Activated CD4-positive, CD25-positive, alpha-beta regulatory T cell treated with anti-CD3 and anti-CD28 coated beads, Interleukin-2, amount 50 U/mL, for 72 hours (primary cell): ENCODE measurements around the gene CDKN2B.

Experiments used
- DNase-seq: peaks from one replicate; pipeline ENCODE4 v3.0.0; 2021

Gene CDKN2B

DNA sequence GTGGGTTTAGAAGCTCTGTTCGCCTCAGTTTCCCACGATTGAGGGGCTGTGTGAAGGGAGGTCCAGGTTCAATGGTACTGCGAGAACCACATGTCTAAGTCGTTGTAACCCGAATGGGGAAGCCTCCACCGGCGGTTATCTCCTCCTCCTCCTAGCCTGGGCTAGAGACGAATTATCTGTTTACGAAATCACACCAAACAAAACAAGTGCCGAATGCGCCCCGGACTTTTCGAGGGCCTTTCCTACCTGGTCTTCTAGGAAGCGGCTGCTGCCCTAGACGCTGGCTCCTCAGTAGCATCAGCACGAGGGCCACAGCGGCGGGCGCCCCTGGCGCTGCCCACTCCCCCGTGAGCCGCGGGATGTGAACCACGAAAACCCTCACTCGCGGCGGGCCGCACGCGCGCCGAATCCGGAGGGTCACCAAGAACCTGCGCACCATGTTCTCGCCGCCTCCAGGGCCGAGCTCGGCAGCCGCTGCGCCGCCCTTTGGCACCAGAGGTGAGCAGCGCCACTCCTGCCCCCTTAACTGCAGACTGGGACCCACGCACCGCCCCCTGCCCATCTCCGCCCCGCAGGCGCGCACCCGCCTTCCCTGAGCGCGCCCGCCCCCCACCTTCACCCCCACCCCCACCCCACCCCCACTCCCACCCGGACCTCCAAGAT is 15.1 kb downstream of the CDKN2B start, which contains the start of gene CDKN2A:
Gene CDKN2A, minus strand, starts transcription at position 500 of the 663 bp plus-strand sequence.
- peak; percentile 58 for DNase-seq

DNA sequence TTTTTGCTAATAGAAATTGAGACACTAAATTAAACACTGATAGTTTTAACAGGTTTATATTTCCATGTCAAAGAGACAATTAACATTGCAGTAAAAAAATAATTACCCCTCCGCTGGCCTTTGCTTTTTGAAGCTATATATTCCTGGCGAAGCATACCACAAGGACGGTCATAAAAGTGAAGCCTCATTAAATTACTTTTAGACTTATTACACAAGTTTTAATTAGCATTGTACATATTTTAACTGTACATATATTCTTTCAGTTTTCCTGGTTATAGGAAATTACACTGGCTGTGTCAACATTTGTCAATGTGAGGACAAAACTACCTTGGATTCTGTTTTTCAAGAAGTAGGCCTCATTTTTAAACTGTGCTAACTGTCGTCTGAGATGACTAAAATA is 16.1 kb downstream of the CDKN2B start:
- DNase-seq = no peak

DNA sequence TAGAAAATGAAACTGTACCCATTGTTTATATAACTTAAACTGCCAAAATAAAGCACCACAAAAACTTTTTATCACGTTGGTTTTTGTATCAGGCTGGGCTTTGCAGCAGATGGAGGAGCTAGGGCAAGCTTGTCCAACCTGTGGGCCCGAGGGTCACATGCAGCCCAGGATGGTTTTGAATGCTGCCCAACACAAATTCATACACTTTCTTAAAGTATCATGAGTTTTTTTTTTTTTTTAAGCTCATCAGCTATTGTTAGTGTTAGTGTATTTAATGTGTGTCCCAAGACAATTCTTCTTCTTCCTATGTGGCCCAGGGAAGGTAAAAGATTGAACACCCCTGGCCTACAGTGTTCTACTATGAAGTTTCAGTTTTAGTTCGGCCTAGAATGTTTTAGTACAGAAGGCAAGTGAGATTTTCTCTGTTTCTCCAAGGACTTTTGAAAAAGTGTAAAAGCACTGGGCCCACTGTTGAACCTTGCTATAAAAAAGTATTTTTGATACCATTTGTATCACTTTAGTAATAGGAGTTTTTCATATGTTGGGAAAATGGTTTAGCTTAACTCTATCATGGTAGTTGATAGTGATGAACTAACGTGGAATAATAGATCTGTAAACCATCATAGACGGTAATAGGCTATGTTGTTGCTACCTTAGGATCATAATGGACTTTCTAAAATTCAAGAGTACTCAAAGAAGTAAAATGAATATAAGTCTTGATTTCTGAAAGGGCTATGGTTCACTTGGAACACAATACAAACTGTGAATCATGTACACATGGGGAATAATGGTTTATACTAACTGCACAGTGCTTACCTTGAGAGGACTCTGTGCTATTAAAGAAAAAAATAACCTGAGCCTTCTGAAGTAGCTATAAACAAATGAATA is 17.8 kb downstream of the CDKN2B start:
- DNase-seq = no peak

DNA sequence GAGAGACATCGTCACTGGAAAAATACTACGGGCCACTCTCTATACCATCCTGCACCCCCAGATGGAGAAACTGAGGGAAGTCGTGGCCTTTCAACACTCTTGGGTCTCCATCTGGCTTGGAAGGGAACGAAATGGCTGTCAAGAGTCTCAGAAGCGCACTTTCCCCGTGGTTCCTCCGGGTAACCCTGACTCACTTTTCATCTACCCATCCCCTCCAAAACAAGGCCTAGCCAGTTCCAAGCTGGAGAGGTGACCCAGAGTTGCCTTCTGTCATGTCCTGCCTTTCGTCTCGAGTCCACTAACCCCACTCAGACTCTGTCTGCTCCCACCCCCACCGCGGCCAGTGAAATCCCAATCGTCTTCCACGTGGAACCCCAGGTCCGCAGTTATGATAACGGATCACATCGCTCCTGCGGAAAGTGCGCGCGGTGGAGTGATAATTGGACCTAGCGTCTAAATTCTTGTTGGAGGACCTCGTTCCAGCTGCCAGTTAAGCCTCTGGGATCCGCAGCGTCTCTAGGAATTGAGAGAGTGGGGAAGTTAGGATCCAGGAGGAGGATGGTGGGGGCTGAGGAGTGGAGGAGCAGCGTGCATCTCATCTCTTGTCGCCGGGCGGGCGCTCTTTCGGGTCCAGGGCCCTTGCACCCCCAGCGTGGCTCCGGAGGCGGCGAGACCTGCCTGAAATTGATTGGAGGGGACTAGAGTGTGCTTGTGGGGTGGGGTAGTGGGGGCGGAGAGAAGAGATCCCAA is 19.5 kb downstream of the CDKN2B start:
- no peak for DNase-seq

DNA sequence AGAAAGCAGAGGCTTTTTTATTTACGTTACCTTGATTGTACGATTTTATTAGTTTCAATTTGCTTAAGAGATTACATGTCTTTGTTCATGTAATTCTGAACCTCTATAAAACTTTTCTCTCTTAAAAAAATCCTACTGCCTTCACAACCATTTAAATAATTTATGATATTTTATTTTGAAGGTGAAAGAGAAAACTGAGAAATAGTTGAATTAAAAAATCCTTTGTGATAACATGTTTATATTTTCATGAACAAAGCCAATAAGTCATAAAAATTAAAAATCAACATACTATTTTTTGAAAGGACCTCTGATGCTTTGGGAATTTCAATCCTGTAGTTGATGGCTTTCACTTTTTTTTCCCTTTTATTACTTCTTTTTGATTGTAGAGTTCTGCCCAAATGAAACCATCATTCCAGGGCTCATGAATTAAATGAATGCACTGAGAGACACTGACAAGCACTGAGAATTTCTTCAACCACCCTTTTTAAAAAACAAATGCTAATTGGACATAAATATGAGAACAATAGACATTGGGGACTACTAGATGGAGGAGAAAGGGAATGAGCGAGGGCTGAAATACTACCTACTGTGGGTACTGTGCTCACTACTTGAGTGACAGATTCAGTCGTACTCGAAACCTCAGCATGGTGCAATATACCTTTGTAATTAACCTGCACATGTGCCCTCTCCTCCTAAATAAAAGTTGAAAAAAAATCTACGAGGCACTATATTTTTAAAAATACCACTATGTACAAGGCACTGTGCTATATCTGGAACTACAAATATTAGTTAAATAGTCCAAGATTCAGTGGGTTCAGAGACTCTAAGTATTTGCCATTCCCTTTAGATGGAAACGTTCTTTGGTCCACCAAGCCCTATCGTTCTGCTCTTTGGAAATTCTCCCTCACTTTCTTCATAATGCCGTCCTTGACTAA is 20.8 kb downstream of the CDKN2B start:
- DNase-seq = no peak

DNA sequence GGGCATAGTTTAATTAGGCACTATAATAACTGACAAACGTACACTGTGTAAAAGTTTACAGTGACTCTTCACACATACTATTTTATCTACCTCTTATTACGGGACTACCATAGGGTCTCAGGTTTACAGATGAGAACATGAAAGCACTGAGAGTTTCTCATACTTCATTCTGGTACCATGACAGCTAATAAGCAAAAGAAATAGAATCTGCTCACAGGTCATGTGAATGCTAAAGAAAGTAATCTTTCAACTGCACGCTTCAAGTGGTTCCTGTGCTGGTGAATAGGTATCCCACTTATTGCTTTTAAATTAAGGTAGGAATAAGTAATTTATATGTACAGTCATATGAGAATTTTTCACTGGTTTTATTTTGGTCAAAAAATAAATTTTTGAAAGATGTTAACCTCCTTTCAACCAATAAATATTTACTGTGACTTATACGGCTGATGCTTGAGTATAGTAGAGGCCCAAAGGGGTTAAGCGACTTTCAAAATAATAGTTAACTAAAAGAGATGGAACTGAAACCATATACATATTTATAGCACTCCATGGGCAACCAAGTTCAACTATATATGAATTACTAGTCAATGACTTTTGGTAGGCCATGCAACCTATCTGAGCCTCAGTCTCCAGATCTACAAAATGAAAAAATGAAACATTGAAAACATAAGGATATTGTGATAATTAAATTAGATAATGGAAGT is 23.0 kb downstream of the CDKN2B start:
- no peak for DNase-seq

DNA sequence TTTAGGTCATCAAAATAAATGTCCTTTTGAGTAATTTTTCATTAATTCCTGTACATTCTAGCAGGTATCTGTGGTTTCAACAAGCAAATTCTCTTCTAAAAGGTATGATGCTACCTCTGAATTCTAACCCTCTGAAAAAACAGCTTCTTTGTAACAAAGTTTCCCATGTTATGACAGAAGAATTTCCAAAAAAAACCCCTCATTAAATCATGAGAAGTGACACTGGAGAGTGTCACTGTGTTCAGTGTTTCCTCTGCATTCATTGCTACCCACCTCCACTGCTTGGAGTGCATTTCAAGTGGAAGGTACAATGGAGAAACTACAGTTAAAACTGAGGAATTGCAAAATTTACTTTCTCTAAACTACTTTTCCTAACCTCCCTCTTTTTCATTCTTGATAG is 25.0 kb downstream of the CDKN2B start:
- no peak for DNase-seq

DNA sequence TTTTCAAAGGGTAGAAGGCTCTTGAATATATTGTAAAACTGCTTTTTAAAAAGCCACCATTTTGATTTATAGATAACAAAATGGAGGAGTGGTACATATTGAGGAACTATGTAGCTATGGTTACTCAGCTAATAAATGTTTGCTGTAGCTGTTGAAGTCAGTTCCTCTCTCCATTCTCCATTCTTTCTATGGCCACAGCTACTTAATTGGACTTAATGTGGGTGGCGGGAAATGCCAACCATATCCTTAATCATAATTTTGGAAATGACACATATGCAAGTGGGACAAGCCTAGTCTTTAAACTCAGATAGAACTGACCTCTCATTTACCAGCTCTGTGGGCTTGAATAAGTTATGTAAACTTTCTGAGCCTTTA is 25.6 kb downstream of the CDKN2B start:
- DNase-seq = no peak

DNA sequence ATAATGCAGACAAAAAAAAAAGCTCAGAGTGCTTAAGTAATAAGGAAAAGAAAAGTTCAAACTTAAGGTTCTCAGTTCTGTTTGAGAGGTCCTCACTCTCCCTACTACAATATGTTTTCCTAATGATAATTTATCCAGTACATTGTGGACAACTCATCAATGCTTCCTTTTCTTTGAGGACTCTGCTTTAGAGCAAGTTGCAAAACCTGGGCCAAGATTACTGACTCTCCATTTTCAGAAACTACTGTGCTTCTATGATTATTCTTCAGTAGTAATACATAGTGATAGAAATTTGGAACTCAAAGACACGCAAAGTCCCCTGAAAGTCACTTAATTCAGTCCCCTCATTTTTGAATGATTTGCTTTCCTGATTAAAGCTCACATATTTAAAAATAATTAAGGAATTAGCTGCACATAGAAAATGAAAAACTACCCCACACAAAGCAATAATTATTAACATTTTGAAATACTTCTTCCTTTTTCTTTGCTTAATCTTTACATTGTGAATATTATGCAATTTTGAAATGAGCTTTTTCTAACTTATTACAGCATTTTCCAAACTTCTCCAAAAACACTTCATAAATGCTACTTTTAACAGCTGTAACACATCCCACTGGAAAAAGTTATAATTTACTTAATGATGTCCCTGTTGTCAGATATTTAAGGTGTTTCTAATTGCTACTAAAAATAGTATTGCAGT is 26.1 kb downstream of the CDKN2B start:
- DNase-seq = no peak

DNA sequence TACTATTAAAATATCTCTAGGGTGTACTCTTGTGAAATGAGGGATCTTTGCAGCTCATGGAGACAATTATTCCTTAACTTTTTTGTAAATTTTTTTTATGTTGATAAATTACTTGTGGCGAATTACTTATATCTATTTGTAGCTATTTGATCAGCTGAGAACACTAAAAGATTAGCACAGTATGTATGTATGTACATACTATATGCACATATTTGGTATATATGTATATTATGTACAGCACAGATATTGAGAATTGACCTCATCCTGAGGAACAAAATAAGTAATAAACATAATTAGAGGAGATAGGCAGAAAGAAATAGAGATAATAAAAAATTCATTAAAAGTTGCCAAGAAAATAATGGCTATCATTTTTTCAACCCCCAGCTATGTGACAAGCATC is 26.7 kb downstream of the CDKN2B start:
- DNase-seq = no peak

DNA sequence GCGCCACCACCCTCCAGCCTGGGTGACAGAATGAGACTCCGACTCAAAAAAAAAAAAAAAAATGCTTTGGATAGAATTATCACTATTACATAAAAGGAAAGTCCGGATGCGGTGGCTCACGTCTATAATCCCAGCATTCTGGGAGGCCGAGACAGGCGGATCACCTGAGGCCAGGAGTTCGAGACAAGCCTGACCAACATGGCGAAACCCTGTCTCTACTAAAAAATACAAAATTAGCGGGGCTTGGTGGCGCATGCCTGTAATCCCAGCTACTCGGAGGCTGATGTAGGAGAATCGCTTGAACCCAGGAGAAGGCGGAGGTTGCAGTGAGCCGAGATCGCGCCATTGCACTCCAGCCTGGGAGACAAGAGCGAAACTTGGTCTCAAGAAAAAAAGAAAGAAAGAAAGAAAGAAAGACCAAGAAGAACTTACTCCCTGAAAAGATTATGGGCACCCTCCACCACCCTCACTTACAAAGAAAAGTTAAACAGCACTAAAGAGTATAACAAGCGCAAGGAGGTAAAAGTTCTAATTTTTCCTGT is 32.7 kb downstream of the CDKN2B start:
- no peak for DNase-seq

DNA sequence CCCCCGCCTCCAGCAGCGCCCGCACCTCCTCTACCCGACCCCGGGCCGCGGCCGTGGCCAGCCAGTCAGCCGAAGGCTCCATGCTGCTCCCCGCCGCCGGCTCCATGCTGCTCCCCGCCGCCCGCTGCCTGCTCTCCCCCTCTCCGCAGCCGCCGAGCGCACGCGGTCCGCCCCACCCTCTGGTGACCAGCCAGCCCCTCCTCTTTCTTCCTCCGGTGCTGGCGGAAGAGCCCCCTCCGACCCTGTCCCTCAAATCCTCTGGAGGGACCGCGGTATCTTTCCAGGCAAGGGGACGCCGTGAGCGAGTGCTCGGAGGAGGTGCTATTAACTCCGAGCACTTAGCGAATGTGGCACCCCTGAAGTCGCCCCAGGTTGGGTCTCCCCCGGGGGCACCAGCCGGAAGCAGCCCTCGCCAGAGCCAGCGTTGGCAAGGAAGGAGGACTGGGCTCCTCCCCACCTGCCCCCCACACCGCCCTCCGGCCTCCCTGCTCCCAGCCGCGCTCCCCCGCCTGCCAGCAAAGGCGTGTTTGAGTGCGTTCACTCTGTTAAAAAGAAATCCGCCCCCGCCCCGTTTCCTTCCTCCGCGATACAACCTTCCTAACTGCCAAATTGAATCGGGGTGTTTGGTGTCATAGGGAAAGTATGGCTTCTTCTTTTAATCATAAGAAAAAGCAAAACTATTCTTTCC is 34.2 kb downstream of the CDKN2B start:
- no peak for DNase-seq

DNA sequence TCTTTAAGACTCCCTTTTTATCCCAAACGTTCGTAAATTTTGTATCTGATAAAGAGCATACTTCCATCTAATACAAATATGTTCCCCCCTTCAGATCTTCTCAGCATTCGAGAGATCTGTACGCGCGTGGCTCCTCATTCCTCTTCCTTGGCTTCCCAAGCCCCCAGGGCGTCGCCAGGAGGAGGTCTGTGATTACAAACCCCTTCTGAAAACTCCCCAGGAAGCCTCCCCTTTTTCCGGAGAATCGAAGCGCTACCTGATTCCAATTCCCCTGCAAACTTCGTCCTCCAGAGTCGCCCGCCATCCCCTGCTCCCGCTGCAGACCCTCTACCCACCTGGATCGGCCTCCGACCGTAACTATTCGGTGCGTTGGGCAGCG is 34.8 kb downstream of the CDKN2B start:
- DNase-seq = no peak

DNA sequence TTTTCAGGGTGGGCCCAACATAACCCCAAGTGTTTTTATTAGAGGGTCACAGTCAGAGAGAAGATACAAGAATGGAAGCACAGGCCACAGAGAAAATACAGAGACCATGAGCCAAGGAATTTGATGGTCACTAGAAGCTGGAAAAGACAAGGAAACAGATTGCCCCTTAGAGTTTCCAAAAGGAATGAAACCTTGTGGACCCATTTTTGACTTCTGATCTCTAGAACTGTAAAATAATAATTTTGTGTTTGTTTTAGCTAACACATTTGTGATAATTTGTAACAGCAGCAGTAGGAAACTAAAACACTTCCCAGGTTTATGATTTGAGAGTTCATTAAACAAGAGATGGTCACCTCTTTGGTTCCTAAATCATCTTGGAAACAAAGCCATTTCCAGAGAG is 36.7 kb downstream of the CDKN2B start:
- DNase-seq = no peak

DNA sequence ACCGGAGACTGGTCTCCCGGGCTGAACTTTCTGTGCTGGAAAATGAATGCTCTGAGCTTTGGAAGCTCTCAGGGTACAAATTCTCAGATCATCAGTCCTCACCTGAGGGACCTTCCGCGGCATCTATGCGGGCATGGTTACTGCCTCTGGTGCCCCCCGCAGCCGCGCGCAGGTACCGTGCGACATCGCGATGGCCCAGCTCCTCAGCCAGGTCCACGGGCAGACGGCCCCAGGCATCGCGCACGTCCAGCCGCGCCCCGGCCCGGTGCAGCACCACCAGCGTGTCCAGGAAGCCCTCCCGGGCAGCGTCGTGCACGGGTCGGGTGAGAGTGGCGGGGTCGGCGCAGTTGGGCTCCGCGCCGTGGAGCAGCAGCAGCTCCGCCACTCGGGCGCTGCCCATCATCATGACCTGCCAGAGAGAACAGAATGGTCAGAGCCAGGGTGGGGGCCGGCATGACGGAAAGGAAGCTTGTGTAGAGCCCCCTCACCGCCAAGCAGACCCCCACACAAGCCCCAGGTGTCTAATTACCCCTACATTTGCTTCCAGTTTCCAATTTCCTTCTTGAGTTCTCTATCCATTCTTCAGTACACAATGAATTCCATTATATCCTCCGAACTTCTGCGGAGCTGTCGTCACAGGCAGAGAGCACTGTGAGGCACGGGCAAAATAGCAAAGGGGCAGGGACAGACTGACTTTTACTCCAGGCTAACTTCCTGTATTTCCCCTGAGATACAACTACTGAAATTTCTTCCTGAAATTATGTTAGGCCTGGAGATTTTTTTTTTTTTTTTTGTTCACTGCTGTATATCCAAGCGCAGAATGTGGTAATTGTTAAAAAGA is 38.1 kb downstream of the CDKN2B start:
- no peak for DNase-seq

DNA sequence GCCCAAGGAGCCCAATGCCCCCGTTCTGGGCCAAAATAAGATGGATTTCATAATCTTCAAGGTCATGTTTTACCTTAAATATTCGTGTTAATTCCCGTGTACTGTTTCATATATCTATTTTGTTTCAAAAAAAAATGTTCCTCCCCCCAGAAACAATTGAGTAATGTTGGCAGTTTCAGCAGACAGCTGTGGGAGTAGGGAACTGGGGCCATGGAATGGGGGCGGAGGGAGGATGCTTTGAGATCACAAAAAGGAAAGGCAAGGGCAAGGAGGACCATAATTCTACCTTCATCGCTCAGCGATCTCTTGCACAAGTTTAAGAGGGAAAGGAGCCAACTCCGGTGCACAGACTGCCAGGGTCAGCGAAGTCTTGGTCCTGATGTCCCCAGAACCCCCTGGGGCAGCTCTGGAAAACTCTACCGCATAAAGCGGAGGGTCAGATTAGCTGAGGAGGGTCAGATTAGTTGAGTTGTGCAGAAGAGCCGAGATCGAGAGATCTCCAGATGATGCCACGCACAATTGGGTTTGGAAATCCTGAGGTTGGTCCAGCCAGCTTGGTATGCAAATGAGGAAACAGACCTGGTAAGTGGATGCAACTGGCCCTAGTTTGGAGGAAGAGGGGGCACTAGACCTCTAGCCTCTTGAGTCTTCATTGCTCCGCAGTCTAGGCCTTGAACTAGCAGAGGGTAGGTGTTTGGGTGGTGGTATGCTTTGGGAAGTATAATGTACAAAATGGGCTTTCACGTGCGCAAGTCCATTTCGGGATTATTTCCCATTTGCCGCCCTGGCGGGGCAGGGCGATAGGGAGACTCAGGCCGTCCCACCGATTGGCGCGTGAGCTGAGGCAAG is 38.9 kb downstream of the CDKN2B start:
- no peak for DNase-seq

DNA sequence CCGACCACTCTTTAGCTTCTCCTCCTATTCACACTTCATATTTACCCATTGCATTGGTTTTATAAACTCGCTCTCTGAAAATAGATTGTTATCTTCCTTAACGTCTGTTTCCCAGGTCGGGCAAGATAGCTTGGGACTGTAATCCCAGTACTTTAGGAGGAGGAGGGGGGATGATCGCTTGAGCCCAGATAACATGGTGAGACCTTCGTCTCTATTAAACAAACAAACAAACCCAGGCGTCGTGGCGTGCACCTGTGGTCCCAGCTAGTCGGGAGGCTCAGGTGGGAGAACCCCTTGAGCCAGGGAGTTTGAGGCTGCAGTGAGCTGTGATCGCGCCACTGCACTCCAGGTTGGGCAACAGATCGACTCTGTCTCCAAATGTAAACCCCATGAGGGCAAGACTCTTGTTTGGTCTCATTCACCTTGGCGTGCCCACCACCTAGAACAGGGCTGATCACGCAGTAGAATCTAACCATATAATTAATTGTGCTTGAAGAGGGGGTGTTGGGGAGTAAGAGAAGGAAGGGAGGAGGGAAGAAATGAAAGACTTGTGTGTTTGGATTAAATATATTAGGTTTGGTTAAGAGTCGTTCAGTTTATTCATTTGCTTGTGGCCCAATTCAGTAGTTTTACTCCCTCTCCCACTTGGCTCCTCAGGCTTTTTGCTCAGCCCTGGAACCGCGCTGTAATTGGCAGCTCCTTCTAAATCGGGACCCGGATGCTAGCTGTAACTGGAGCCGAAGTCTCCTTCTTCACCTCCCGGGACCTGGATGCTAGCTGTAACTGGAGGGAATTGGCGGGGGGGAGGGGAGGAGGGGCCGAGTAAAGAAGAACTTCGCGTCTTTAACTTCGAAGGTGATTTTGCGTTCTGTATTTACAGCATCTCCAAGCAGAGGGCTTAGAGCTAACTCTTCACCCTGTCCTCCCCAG is 39.8 kb downstream of the CDKN2B start:
- no peak for DNase-seq
